ENCODE results near the gene UACA. TPM values are rescaled to one million over a fixed set of nuclear protein-coding genes. Genes with fewer than 3 reads are reported as not detected.
A peak's percentile ranks its signal among the peaks of the same experiment; 100 is the strongest.

UACA gene
- total RNA-seq, 1 experiment from 2014 or later, result 19.6 TPM

DNA sequence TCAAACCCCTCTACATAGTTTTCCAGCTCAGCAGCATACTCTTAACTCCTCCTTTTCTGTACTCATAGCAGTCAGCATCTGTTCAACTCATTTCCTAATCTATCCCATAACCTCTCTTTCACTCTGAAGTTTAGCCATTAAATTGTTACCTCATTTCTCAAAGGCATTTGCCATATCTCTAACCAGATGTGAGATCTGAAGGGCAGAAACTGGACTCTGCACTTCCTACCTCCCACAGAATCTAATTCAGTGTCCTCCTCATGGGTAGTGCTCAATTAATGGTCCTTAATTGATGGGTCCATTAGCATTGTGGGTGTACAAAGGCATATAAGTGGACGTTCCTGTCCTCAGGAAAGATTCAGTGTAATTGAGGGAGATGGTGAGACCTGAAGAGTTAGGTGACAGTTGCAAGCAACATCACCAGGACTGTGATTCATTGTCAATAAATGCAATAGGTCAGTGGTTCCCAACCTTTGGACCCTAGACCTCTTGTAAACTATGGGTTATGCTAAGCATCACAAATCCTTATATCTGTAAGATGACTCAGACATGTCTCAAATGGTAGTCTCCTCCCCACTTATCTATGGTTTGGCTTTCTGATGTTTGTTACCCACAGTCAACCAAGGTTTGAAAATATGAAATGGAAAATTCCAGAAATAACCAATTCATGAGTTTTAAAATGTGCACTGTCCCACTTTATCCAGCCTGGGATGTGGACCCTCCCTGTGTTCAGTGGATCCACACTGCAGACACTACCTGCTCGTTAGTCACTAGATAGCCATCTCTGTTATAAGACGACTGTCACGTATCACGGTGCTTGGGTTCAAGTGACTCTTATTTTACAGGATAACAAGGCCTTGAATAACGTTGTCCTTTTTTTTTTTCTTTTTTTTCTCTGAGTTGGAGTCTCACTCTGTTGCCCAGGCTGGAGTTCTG lies 25.0 kb upstream of the UACA start:
- no peak for DNase-seq (ENCODE audit: low read depth)

- no peak for DNase-seq (ENCODE audit: low read depth)
These were observed 23.6 kb upstream of the UACA start for GRCh38 chr15:70786996-70787395.

GRCh38 chr15:70783610-70784022 lies 20.3 kb upstream of the UACA start:
- DNase-seq (ENCODE audit: low read depth), result peak; percentile 73

DNA sequence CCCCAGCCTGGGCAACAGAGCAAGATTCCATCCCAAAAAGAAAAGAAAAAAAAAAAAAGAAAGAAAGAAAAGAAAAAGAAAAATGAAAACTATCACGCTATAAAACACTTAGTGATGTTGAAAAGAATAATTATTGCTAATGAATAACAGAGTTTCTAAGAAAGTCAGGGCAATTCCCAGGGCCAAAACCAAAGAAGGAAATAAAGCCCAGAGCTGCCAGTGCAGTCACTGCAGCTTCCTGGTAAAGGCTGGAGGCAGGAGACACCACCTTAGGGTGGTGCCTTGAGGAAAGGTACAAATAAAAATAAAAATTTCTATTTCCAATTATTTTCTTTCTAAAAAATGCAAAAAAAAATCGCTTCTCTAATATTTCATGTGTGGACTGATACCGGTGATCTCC lies 19.7 kb upstream of the UACA start:
- no peak for DNase-seq (ENCODE audit: low read depth)

DNA sequence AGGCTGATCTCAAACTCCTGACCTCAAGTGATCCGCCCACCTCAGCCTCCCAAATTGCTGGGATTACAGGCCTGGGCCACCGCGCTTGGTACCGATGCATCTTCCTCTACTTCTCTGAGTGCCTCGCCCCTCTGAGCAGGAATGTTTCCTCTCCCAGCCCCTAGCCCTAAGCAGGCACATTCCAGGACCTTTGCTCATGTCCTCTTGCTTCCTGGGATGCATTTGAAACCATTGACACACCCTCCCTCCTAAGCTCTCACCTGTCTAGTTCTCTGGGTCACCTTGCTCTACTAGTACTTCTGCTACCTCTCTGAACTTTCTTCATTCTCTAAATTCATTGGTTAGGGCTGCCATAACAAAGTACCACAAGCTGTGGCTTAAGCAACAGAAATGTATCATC lies 17.9 kb upstream of the UACA start:
- DNase-seq (ENCODE audit: low read depth), result no peak

- peak; percentile 35 for DNase-seq (ENCODE audit: low read depth)
These were observed 15.1 kb upstream of the UACA start for GRCh38 chr15:70778258-70779076.

DNA sequence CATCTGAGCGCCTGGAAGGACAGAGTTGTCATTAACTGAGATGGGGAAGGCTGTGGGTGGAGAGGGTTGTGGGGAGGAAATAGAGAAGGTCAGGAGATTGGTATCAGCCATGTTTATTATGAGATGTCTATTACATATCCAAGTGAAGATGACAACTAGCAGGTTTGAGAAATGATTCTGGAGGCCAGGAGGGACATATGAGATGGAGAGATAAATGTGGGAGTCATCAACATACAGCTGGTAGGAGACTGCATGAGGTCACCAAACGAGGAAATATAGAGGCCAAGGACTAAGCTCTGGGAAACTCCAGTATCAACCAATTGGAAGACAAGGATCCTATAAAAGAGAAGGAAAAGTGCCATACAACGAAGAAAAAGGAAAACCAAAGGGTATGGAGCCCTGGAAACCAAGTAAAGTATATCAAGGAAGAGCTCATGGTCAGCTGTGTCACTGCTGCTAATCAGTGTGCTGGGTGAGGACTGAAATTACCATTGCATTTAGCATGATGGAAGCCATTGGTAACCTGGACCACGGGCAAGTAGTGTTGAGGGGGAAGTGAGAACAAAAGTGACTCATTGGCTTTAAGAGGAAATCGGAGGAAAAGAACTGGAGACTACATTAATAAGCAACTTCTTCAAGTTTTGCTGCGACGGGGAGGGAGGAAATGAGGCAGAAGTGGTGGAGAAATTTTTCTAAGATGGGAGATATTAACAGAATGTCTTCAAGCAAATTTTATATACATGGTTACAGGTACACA lies 14.0 kb upstream of the UACA start:
- no peak for DNase-seq (ENCODE audit: low read depth)

DNA sequence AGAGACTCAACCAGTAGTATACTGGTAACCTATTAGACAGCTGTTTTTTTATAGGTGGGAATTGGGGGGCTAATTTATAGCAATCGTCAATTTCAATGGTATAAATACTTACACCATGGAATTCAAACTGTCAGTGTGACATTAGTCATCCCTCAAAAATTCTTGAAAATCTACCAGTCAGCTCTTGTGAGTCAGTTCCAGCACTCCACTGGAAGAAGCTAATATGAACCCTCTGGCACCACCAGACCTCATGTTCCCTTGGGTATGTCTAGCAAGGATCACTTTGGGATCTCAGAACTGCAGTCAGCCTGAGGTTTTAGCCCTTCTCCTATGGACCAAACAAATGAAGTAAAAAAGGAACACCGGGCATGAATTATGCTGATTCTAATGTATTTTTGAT lies 11.8 kb upstream of the UACA start:
- DNase-seq (ENCODE audit: low read depth), result peak; percentile 64

- DNase-seq (ENCODE audit: low read depth), result no peak
These were observed 9.0 kb upstream of the UACA start for GRCh38 chr15:70772402-70772801.

DNA sequence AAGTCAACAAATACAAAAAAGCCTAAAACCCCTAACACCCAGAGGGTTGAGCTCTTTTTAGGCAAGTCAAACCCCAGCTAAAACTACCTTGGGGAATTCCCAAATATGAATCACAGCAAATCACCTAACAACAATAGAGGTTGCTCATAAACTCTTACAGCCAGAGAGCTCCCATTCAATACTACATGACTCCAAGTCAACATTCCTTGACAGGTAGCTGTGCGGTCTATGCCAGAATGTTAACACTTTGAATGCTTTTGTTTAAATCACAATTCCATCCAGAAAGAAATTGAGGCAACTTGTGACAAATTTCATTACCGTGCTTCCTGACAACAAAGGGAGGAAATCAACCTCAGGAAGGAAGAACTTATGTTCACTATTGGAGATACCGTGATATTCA lies 7.5 kb upstream of the UACA start:
- peak; percentile 42 for DNase-seq (ENCODE audit: low read depth)

GRCh38 chr15:70768257-70768883 lies 5.0 kb upstream of the UACA start:
- DNase-seq (ENCODE audit: low read depth), result no peak

- DNase-seq (ENCODE audit: low read depth), result peak; percentile 38
These were observed 4.3 kb upstream of the UACA start for GRCh38 chr15:70767667-70768066.

DNA sequence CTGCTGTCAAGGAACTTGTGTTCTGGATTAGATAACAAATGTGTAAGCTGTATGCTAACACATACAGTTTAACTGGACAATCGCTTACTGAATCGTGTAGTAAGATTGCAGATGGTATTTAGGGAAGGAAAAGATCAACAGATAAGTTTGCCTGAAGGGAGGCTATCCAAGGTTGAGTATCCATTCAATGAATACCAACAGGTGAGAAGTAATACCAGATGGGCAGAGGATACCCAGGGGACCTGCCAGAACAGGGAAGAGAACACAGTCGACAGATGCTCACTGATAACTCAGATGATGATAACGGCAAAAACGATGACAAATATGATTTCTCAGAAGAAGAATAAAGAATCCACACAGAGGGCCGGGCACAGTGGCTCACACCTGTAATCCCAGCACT lies 3.2 kb upstream of the UACA start:
- DNase-seq (ENCODE audit: low read depth), result no peak

DNA sequence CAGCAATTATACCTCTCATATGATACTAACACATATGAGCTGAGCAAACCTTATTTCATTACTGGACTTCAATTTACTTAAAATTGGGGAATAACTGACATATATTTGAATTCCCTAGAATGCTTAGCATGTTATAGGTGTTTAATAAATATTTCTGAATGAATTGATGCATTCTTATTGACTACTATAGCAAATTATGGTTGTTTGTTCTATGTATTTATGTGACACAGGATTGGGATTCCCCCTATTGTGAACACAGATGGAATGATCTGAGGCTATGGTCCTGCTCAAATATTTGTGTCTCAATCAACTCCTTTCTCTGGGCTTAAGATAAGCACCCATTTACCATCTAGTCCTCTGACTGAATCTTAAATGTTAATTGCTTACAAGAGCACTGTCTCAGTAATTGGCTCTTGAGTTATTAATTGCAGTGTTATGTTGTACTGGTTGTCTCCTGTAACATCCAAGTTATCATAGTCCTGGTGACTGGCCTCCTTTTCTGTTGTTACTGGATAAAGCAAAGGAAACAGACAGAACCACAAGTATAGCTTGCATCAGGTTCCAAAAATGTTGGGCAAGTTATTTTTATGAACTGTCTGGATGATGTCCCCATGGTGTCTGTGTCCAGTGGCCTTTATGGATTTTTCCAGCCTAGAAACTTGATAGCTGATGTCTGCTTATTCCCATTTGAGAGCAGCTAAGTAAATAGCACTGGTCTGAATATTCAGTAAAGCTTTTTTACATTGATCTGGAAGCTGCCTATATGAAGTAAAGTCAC lies 2.3 kb upstream of the UACA start:
- no peak for DNase-seq (ENCODE audit: low read depth)

DNA sequence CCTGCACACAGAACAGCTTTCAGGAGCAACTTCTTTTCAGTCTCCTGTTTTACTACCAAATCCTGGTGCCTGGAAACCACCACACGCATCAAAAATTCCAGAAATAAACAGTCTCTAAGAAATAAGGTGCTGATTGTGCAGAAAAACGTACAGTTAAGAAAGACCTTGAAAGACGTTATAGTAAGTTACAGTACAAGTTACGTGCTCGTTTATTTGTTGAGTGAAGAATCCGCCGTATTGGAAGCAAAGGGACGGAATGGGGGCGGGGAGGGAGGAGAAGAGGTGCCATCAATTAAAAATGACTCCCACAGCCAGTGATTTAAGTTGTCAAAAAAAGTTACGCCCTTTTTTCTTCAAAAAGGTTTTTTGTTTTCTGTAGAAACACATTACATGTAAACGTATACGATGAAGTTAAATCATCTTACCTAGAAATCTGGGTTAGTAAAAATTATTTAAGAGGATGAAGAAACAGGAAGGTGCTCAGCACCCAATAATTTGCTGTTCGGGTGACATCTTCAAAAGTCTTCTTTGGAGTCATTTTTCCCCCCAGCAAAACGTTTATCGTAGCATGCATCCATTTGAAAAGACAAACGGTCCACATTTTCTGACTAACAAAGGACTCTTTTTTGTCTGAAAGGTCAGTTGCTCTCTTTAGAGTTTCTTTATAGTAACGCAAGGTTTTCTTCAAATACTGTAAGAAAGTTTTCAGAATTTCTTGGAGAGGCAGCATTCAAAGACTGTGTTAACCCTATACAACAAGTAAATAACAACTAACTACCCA lies 782 bp upstream of the UACA start:
- DNase-seq (ENCODE audit: low read depth), result no peak

DNA sequence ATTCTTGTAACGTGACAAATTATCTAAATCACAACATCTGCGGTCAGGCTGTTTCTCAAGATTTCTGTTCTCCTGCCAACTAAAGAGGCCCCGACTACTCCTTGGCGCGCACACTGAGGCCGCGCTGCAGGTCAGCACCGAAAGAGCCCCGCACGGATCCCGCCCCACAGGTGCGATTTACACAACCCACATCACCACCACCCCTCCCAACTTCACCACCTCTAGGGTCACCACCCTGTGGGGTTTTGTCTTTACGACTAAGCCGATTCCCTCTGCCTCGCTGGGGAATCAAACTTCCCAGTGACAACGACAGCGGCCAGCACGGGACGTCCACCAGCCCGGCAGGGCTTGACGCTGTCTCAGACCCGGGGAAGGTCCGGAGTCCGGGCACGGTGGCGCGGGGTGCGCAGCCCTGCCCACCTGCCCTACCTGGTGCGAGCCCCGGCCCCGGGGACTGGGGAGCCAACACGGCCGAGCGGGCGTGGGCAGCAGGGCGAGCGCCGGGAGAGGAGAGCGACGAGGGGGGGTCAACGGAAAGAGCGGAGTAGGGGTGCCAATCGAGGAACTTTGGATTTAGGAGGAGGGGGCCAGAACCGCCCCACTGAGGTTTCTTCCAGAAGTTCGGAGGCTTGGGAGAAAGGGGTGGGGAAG lies 764 bp downstream of the UACA start:
- peak; percentile 59 for DNase-seq (ENCODE audit: low read depth)

GRCh38 chr15:70761931-70762468 lies 1.4 kb downstream of the UACA start:
- DNase-seq (ENCODE audit: low read depth), result no peak

DNA sequence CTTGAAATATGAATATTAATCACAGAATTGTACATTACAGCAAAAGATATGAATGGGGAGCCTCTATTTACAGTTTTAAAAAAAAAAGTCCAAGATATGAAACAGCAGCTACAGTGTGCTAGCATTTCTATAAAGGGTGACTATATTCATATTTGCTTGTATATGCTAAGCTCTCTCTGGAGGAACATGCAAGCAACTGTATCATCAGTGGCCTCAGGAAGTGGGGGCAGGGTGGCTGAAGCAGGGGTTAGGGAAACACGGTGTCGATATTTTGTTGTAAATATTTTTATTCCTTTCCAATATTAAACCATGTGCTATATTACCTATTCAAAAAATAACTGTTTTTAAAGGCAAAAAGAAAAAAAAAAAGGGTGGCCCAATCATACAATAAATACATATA lies 2.3 kb downstream of the UACA start:
- DNase-seq (ENCODE audit: low read depth), result no peak

DNA sequence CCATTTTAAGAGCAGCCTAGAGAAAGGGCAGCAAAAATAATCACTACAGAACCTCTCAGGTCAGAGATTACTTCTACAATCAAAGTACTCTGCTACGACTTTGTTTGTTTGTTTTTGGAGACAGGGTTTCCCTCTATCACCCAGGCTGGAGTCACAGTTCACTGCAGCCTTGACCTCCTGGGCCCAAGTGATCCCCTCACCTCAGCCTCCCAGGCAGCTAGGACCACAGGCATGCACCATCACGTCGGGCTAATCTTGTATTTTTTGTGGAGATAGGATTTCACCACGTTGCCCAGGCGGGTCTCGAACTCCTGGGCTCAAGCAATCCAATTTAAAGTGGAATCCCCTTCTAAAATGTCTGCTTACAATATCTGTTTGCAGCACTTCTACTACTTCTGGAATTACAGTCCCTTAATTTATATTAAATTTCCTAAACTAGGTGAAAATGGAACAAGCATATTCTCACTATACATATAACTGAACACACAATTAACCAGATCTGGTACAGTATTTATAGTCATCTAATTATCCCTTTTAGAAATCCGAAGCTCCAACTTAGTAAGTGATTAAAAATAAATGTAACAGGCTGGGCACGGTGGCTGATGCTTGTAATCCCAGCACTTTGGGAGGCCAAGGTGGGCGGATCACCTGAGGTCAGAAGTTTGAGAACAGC lies 4.4 kb downstream of the UACA start:
- DNase-seq (ENCODE audit: low read depth), result no peak

Measured in Daoy (cell line).